ENCODE measurements around the gene SUMO2. TPM values are rescaled to one million over a fixed set of nuclear protein-coding genes. Genes with fewer than 3 reads are reported as not detected.

The SUMO2 gene
- 472 and 483 TPM in 2 replicates for total RNA-seq
- long read RNA-seq, transcript SUMO2-203 (4 exons, 490 nt), result minor isoform, 8 of 642 reads
- long read RNA-seq, transcript SUMO2-202 (4 exons, 3,190 nt), result major isoform, 627 of 642 reads
- long read RNA-seq, partial matches to known transcripts, result 2 of 642 reads
- long read RNA-seq, other reads (novel, unspliced or antisense), result 3 of 642 reads

GRCh38 chr17:75182569-75183436 lies at the start of gene SUMO2:
TSS of gene SUMO2 (minus strand) at chr17:75182959. CDS start at chr17:75182834, 125 bp downstream.
- peak; percentile 41 for TF ChIP-seq CTCF (IDR thresholded peaks at IDR 0.05)
- peak within 1 kb of the TSS; percentile 97 for H3K27ac Mint-ChIP-seq (ENCODE audit: unreplicated experiment)
- H3K4me1 Mint-ChIP-seq (ENCODE audit: unreplicated experiment), result peaks cover 30% of the 10 kb centered on the region
- no peaks in the 10 kb centered on the region for H3K27me3 Mint-ChIP-seq (ENCODE audit: unreplicated experiment)
- no peaks in the 10 kb centered on the region for H3K9me3 Mint-ChIP-seq (ENCODE audit: unreplicated experiment)
- peak within 1 kb of the TSS; percentile 91 for H3K4me3 Mint-ChIP-seq (ENCODE audit: unreplicated experiment)
- peak; percentile 99 for DNase-seq (ENCODE audit: extremely low spot score, unreplicated experiment)
- H3K36me3 Mint-ChIP-seq (ENCODE audit: unreplicated experiment), result peaks cover 5% of the 10 kb centered on the region

DNA sequence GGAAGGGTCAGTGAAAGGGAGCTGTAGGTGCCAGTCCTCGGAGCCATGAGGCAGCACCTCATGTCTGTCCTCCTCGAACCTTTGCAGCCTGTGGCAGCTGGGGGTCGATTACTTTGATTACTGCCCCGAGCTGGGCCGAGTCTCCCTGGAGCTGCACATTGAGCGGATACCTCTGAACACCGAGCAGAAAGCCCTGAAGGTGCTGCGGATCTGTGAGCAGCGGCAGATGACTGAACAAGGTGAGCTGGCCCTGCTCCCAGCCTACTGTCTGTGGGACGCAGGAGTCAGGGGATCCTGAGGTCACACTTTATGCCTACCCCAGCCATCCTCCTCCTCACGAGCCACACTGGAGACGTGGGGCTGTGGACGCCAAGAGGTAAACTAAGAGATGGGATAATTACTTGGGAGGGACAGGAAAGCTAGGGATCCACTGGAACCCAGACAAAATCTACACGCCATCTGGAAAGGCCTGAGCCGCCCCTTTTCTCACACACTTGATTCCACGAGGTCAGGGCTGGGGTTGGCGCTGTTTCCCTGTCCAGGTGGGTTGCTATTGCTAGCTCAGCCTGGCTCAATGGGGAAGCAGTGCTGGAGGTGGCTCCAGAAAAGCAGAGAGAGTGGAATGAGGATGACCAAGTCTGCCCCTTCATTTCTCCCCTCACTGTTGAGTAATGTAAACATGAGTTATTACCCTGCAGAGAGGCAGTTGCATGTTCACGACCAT lies 49.1 kb upstream of the SUMO2 start:
- no peaks in the 10 kb centered on the region for H3K27me3 Mint-ChIP-seq (ENCODE audit: unreplicated experiment)
- H3K36me3 Mint-ChIP-seq (ENCODE audit: unreplicated experiment), result peaks cover 35% of the 10 kb centered on the region
- H3K4me1 Mint-ChIP-seq (ENCODE audit: unreplicated experiment), result no peaks in the 10 kb centered on the region

GRCh38 chr17:75231071-75231470 lies 48.3 kb upstream of the SUMO2 start:
- no peak for TF ChIP-seq CTCF (IDR thresholded peaks at IDR 0.05)

More for the DNA sequence above, 49.1 kb upstream of the SUMO2 start:
- no peak for DNase-seq (ENCODE audit: extremely low spot score, unreplicated experiment)
- no peak overlapping the region for H3K27ac Mint-ChIP-seq (ENCODE audit: unreplicated experiment)
- no peak overlapping the region for H3K4me3 Mint-ChIP-seq (ENCODE audit: unreplicated experiment)
- H3K9me3 Mint-ChIP-seq (ENCODE audit: unreplicated experiment), result no peaks in the 10 kb centered on the region
- no peak for TF ChIP-seq CTCF (IDR thresholded peaks at IDR 0.05)

DNA sequence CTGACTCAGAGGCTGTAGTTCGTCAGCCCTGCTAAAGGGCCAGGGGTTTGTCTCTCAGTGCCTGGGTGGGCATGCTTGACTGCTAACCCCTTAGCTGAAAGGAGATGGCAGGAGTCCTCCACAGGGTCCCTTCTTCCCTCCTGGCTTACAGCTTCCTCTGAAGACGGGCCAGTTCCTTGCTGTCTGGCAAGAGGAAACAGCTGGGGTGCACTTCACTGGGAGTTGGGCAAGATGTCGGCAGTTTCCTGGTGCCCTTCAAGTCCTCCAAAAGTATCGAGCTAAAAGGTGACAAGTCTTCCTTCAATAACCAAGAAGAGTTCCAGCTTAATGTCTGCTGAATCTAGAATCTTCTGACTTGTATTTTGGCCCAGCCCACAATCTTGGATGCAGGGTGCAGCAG lies 46.1 kb upstream of the SUMO2 start:
- no peak for DNase-seq (ENCODE audit: extremely low spot score, unreplicated experiment)
- Mint-ChIP-seq H3K4me1 (ENCODE audit: unreplicated experiment) (no peaks in the 10 kb centered on the region), H3K4me3 (ENCODE audit: unreplicated experiment) (no peak overlapping the region), H3K9me3 (ENCODE audit: unreplicated experiment) (no peaks in the 10 kb centered on the region), H3K27me3 (ENCODE audit: unreplicated experiment) (no peaks in the 10 kb centered on the region), H3K36me3 (ENCODE audit: unreplicated experiment) (peaks cover 39% of the 10 kb centered on the region), H3K27ac (ENCODE audit: unreplicated experiment) (no peak overlapping the region)
- no peak for TF ChIP-seq CTCF (IDR thresholded peaks at IDR 0.05)

More at GRCh38 chr17:75231071-75231470, 48.3 kb upstream of the SUMO2 start:
- no peak for DNase-seq (ENCODE audit: extremely low spot score, unreplicated experiment)
- Mint-ChIP-seq H3K27ac (ENCODE audit: unreplicated experiment) (no peak overlapping the region), H3K4me3 (ENCODE audit: unreplicated experiment) (no peak overlapping the region), H3K36me3 (ENCODE audit: unreplicated experiment) (peaks cover 39% of the 10 kb centered on the region), H3K4me1 (ENCODE audit: unreplicated experiment) (no peaks in the 10 kb centered on the region), H3K9me3 (ENCODE audit: unreplicated experiment) (no peaks in the 10 kb centered on the region), H3K27me3 (ENCODE audit: unreplicated experiment) (no peaks in the 10 kb centered on the region)

Measured in osteocyte (in vitro differentiated cells).